Subcutaneous abdominal adipose tissue (tissue), 5 donors: Measurements from ENCODE around the gene DGKQ.

Experiments used
- H3K27ac ChIP-seq: one replicate; pipeline ENCODE4 v1.7.0; 2013; ENCODE audit warnings: low read depth, mild to moderate bottlenecking, inconsistent platforms, low read length, moderate library complexity
- H3K27me3 ChIP-seq, 5 donors: one replicate each; pipeline ENCODE4 v1.7.0; 2013; ENCODE audit warnings: low read length in 5 of 5, inconsistent platforms in 1 of 5; ENCODE audit not compliant: control insufficient read depth in 5 of 5, insufficient read depth in 4 of 5
- H3K36me3 ChIP-seq, 5 donors: one replicate each; pipeline ENCODE4 v1.7.0; 2013; ENCODE audit warnings: low read length in 5 of 5; ENCODE audit not compliant: control insufficient read depth in 5 of 5, insufficient read depth in 5 of 5
- H3K4me1 ChIP-seq, 5 donors: one replicate each; pipeline ENCODE4 v1.7.0; 2013; ENCODE audit warnings: low read length in 5 of 5, mild to moderate bottlenecking in 3 of 5, moderate library complexity in 1 of 5; ENCODE audit not compliant: control insufficient read depth in 5 of 5, insufficient read depth in 5 of 5
- H3K4me3 ChIP-seq, 5 donors: one replicate each; pipeline ENCODE4 v1.7.0; 2013; ENCODE audit warnings: low read length in 5 of 5, low read depth in 1 of 5
- H3K9ac ChIP-seq, 5 donors: one replicate each; pipeline ENCODE4 v1.7.0; 2013; ENCODE audit warnings: low read length in 5 of 5, mild to moderate bottlenecking in 4 of 5, moderate library complexity in 3 of 5
- H3K9me3 ChIP-seq, 5 donors: one replicate each; pipeline ENCODE4 v1.7.0; 2013; ENCODE audit warnings: low read length in 5 of 5; ENCODE audit not compliant: control insufficient read depth in 5 of 5
- donor health status: healthy.
- donor health status: healthy.
- donor health status: healthy.
- donor health status: healthy.
- donor health status: healthy.

DGKQ gene

DNA sequence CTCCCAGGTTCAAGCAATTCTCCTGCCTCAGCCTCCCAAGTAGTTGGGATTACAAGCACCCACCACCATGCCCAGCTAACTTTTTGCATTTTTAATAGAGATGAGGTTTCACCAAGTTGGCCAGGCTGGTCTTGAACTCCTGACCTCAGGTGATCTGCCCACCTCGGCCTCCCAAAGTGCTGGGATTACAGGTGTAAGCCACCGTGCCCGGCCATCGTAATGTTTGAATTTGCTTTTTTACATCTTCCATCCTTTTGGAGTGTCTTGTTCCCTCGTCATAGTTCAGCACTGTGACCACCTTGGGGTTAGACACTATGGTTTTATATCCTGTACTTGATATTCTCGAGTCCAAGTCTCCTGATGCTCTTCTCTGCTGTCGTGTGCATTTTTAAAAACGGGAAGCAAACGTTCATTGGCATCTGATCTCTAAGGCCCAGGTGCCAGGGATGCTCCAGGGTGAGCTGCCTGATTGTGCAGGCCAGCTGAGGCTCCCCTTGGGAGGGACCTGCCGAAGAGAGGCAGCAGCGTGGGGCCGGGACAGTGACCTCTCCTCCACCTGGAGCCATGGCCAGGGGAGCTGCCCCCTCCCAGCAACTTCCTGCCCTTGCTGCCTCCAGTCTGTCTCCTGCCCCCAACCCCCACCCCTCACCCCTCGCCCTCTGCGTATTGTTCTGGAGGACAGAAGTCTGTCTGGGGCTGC, 16.7 kb downstream of the DGKQ start:
- Histone ChIP-seq H3K9me3 (no peaks in the 10 kb centered on the region), H3K9ac (no peak overlapping the region), H3K27ac (no peak overlapping the region), H3K4me3 (no peak overlapping the region), H3K27me3 (no peaks in the 10 kb centered on the region), H3K36me3 (peaks cover 0 to 87% (median 60%) of the 10 kb centered on the region in 5 donors), H3K4me1 (no peaks in the 10 kb centered on the region)

DNA sequence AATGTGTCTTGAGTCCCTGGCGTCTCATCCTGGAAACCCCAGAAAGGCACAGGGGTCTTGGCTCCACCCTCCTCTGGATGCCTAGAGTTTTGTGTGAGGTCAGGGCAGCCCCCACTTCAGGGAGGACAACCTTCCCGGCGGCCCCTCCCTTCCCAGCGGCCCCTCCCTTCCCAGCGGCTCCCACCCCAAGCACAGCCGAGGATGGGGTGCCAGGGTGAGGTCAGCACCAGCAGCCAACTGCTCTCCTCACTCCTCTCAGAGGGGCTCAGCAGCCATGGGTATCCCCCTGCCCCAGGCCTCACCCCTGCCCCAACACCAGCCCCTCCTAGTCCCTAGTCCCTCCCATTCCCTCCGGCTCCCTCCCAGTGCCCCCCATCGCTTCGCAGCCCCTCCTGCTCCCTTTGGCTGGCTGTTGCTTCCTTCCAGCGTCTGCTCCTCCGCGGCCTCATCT, 17.4 kb downstream of the DGKQ start:
- Histone ChIP-seq H3K27me3 (no peaks in the 10 kb centered on the region), H3K36me3 (peaks cover 0 to 88% (median 61%) of the 10 kb centered on the region in 5 donors), H3K4me3 (no peak overlapping the region), H3K9ac (no peak overlapping the region), H3K4me1 (no peaks in the 10 kb centered on the region), H3K27ac (no peak overlapping the region), H3K9me3 (no peaks in the 10 kb centered on the region)

GRCh38 chr4:955161-955921, 18.0 kb downstream of the DGKQ start:
- no peaks in the 10 kb centered on the region for H3K4me1 ChIP-seq
- no peak overlapping the region for H3K4me3 ChIP-seq
- H3K27me3 ChIP-seq = no peaks in the 10 kb centered on the region
- H3K9ac ChIP-seq = no peak overlapping the region
- H3K27ac ChIP-seq = no peak overlapping the region
- H3K36me3 ChIP-seq = peaks cover 0 to 82% (median 57%) of the 10 kb centered on the region in 5 donors
- H3K9me3 ChIP-seq = no peaks in the 10 kb centered on the region

DNA sequence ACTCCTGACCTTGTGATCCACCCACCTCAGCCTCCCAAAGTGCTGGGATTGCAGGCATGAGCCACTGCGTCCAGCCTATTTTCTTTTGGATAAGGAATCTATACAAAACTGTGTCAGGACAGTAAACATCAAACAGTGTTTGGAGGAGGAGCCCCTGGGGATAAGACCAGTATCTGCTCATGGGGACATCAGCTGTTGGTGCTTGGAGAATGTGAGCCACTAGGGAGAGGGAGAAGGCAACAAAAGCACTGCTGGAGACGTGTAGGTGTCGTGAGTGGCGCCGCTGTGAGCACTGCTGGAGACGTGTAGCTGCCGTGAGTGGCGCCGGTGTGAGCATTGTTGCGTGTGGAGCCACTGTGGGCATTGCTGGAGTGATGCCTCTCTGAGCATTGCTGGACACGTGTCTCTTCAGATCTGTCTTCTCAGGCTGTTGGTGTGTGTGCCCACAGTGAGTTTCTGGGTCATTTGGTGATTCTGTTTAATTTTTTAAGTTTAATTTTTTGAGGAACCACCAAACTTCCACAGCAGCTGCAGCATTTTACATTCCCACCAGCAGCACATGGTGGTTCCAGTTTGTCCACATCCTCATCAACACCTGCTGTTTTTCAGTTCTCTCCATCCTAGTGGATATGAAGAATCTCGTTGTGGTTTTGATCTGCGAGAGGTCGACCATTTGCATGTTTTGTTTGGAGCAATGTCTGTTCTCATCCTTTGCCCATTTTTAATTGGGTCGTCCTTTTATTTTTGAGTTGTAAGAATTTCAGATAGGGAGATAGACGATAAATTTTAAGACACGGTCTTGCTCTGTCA, 19.0 kb downstream of the DGKQ start:
- no peak overlapping the region for H3K4me3 ChIP-seq
- no peak overlapping the region for H3K9ac ChIP-seq
- H3K36me3 ChIP-seq = peaks cover 0 to 73% (median 51%) of the 10 kb centered on the region in 5 donors
- no peaks in the 10 kb centered on the region for H3K9me3 ChIP-seq
- H3K27ac ChIP-seq = no peak overlapping the region
- H3K4me1 ChIP-seq = no peaks in the 10 kb centered on the region
- H3K27me3 ChIP-seq = no peaks in the 10 kb centered on the region

DNA sequence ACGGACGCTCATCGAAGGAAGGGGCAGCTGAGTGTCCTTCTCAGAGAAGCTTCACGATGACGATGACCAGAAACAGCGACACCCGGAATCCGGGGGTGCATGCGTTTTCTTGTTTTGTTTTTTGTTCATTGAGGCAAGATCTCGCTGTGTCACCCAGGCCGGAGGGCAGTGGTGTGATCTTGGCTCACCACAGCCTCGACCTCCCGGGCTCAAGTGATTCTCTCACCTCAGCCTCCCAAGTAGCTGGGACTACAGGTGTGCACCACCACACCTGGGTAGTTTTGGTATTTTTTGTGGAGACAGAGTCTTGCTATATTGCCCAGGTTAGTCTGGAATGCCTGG, 19.8 kb downstream of the DGKQ start:
- Histone ChIP-seq H3K36me3 (peaks cover 0 to 65% (median 42%) of the 10 kb centered on the region in 5 donors), H3K4me3 (no peak overlapping the region), H3K9ac (no peak overlapping the region), H3K9me3 (no peaks in the 10 kb centered on the region), H3K4me1 (no peaks in the 10 kb centered on the region), H3K27ac (no peak overlapping the region), H3K27me3 (no peaks in the 10 kb centered on the region)

DNA sequence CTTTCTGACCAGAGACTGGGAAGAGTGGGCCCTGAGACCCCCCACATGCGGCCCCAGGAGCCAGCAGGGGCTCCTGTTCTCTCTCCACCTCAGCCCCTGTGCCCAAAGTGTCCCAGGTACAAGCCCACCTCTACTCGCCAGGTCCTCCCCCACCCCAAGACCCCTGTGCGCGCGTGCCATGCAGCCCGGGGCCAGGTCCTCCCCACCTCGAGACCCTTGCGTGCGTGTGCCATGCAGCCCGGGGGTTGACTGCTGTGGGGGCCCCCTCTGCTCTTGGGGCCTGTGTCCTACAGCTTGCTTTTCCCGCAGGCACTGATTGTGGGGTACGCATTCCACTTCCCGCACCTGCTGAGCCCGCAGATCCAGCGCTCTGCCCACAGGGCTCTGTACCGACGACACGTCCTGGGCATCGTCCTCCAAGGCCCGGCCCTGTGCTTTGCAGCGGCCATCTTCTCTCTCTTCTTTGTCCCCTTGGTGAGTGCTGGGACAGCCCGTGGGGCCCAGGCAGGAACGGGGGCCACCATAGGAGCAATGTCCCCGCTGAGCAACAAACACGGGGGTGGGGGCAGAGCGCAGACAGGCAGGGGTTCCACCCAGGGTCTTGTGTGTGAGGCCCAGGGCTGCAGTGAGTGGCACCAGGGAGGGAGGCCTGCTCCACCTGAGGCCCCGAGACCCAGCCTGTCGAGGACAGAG, 20.3 kb downstream of the DGKQ start:
- no peaks in the 10 kb centered on the region for H3K9me3 ChIP-seq
- H3K9ac ChIP-seq = no peak overlapping the region
- H3K4me3 ChIP-seq = no peak overlapping the region
- peaks cover 0 to 60% (median 40%) of the 10 kb centered on the region in 5 donors for H3K36me3 ChIP-seq
- no peak overlapping the region for H3K27ac ChIP-seq
- no peaks in the 10 kb centered on the region for H3K27me3 ChIP-seq
- H3K4me1 ChIP-seq = no peaks in the 10 kb centered on the region

DNA sequence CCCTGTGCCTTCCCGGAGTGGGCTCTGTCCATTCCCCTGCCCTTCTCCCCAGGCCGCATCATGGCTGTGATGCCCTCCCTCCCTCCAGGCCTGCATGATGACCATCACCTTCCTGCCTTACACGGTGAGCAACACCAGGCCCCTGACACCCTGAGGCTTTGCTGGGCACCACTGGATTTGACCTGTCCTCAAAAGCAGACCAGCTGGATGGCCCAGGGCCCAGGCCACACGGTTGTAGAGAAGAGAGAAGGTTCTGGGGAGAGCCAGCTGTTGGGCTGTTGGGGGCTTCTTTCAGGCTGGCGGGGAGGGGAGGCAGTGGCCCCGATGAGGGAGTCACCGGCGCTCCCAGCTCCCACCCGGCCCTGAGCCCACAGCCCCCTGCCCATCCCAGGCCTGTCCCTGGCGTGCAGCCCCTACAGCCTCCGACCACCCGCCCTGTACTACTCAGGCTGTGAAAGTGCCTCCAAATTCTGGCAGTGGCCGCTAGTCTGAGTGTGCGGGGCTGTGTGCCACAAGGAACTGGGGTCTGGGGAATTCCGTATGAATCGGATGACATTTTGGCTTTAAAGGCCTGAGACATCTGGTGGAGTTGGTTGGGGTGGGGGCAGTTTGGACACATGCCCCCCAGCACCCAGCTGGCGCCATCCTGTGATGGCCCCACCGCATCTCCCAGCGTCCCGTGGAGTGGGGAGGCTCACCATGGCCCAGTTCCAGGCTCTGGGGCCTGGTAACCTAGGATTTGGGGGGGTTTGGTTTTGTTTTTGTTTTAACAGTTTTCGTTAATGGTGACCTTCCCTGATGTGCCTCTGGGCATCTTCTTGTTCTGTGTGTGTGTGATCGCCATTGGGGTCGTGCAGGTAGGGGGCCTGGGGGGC, 21.5 kb downstream of the DGKQ start:
- Histone ChIP-seq H3K4me3 (no peak overlapping the region), H3K9me3 (no peaks in the 10 kb centered on the region), H3K4me1 (no peaks in the 10 kb centered on the region), H3K27ac (no peak overlapping the region), H3K9ac (no peak overlapping the region), H3K36me3 (peaks cover 0 to 51% (median 32%) of the 10 kb centered on the region in 5 donors), H3K27me3 (no peaks in the 10 kb centered on the region)

DNA sequence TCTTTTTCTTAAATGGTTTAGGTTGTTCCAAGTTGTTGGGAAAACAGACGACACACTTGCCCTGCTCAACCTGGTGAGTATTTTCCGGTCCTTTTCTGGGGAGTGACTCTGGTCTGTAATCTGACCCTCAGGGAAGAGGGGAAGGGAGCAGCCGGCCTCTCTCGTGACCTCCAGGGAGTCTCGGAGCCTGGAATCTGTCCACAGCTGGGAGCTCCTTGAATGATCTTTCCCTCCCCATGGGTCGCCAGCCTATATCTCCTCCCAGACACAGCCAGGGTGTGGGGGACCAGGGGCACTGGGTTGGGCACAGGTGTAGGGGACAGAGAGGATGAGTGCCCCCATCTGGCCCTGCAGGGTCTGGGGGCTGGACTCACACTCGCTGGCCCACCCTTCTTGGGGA, 22.2 kb downstream of the DGKQ start:
- Histone ChIP-seq H3K36me3 (peaks cover 0 to 51% (median 32%) of the 10 kb centered on the region in 5 donors), H3K4me3 (no peak overlapping the region), H3K4me1 (peaks cover 0 to 3% (median 0%) of the 10 kb centered on the region in 5 donors)

More for the DNA sequence above, 22.2 kb downstream of the DGKQ start:
- Histone ChIP-seq H3K9me3 (no peaks in the 10 kb centered on the region), H3K9ac (no peak overlapping the region), H3K27ac (no peak overlapping the region), H3K27me3 (no peaks in the 10 kb centered on the region)
